ENCODE measurements around the gene ROMO1.
"Not testable (repeated sequence)": the region's sequence is repeated elsewhere in the genome, so short reads cannot be mapped to it uniquely, and the experiment has no call there.

ROMO1 gene

GRCh38 chr20:35711588-35712209, 12.5 kb downstream of the ROMO1 start:
- DNase-seq: no peak

GRCh38 chr20:35713120-35713519, 13.9 kb downstream of the ROMO1 start:
- DNase-seq: not testable (repeated sequence)

GRCh38 chr20:35714127-35714526, 14.9 kb downstream of the ROMO1 start:
- no peak for DNase-seq

- DNase-seq: no peak
These were observed 16.4 kb downstream of the ROMO1 start for GRCh38 chr20:35715652-35716051.

GRCh38 chr20:35716330-35716729, 17.1 kb downstream of the ROMO1 start:
- no peak for DNase-seq

GRCh38 chr20:35718321-35718720, 19.1 kb downstream of the ROMO1 start:
- not testable (repeated sequence) for DNase-seq

- DNase-seq: no peak
These were observed 19.9 kb downstream of the ROMO1 start for GRCh38 chr20:35718972-35719635.

- DNase-seq: no peak
These were observed 20.5 kb downstream of the ROMO1 start for GRCh38 chr20:35719717-35720116.

- no peak for DNase-seq
These were observed 21.2 kb downstream of the ROMO1 start for GRCh38 chr20:35720165-35721123.

GRCh38 chr20:35721219-35721618, 22.0 kb downstream of the ROMO1 start:
- no peak for DNase-seq

- DNase-seq: no peak
These were observed 22.4 kb downstream of the ROMO1 start for GRCh38 chr20:35721621-35722020.

GRCh38 chr20:35723275-35723639, 24.1 kb downstream of the ROMO1 start:
- not testable (repeated sequence) for DNase-seq

- DNase-seq: not testable (repeated sequence)
These were observed 24.6 kb downstream of the ROMO1 start for GRCh38 chr20:35723652-35724320.

GRCh38 chr20:35724321-35725230, 25.4 kb downstream of the ROMO1 start:
- DNase-seq: no peak

GRCh38 chr20:35726842-35727711, 27.9 kb downstream of the ROMO1 start:
- DNase-seq: no peak

- no peak for DNase-seq
These were observed 30.1 kb downstream of the ROMO1 start for GRCh38 chr20:35729283-35729807.

GRCh38 chr20:35729836-35730582, 30.8 kb downstream of the ROMO1 start:
- no peak for DNase-seq

GRCh38 chr20:35730583-35731468, 31.6 kb downstream of the ROMO1 start:
- no peak for DNase-seq

GRCh38 chr20:35731469-35731788, 32.2 kb downstream of the ROMO1 start:
- DNase-seq: no peak

Data from stimulated activated CD4-positive, alpha-beta T cell treated with anti-CD3 and anti-CD28 coated beads, Interleukin-1b, Interleukin-23, amount 100 ng/mL, for 48 hours (primary cell).